ENCODE measurements around the gene TBC1D22A. TPM values are rescaled to one million over a fixed set of nuclear protein-coding genes. Genes with fewer than 3 reads are reported as not detected.

The TBC1D22A gene
- total and polyA plus RNA-seq, 8 donors: 13.3 to 53.1 (median 21.5) TPM

- TF ChIP-seq POLR2AphosphoS5 (IDR thresholded peaks at IDR 0.05) (no peak), POLR2A (IDR thresholded peaks at IDR 0.05) (no peak), CTCF (IDR thresholded peaks at IDR 0.05) (no peak), EP300 (IDR thresholded peaks at IDR 0.05) (no peak)
- 91 to 97% (median 95%) methylated on average over 23 to 32 of the region's 32 CpGs for WGBS, 5 donors
- Histone ChIP-seq H3K36me3 (peaks cover 0 to 22% (median 15%) of the 10 kb centered on the region in 4 donors), H3K4me3 (no peak overlapping the region), H3K27ac (no peak overlapping the region), H3K4me1 (no peaks in the 10 kb centered on the region), H3K27me3 (no peaks in the 10 kb centered on the region), H3K9me3 (peaks cover 0 to 8% (median 0%) of the 10 kb centered on the region in 4 donors)
- intact Hi-C loops (cut with DNase I; ENCODE audit: low total_unique reads): no loop called here
- DNase-seq: peak in 1 of 2 donors; percentile 21
These were observed 255.8 kb downstream of the TBC1D22A start for GRCh38 chr22:47018010-47018910.

- peak; percentile 23 to 67 for DNase-seq
- Histone ChIP-seq H3K27ac (no peak overlapping the region), H3K36me3 (peaks cover 0 to 29% (median 24%) of the 10 kb centered on the region in 4 donors), H3K27me3 (no peaks in the 10 kb centered on the region), H3K4me1 (no peaks in the 10 kb centered on the region), H3K4me3 (no peak overlapping the region), H3K9me3 (peaks cover 0 to 8% (median 0%) of the 10 kb centered on the region in 4 donors)
- no peak for TF ChIP-seq POLR2AphosphoS5 (IDR thresholded peaks at IDR 0.05)
- TF ChIP-seq CTCF (IDR thresholded peaks at IDR 0.05): no peak
- no peak for TF ChIP-seq POLR2A (IDR thresholded peaks at IDR 0.05)
- TF ChIP-seq EP300 (IDR thresholded peaks at IDR 0.05): no peak
- 87 to 94% (median 91%) methylated on average over 19 to 22 of the region's 22 CpGs for WGBS, 5 donors
- intact Hi-C loops (cut with DNase I; ENCODE audit: low total_unique reads): no loop called here
These were observed 256.8 kb downstream of the TBC1D22A start for GRCh38 chr22:47019012-47019790.

- TF ChIP-seq EP300 (IDR thresholded peaks at IDR 0.05) (no peak), CTCF (IDR thresholded peaks at IDR 0.05) (no peak), POLR2AphosphoS5 (IDR thresholded peaks at IDR 0.05) (no peak), POLR2A (IDR thresholded peaks at IDR 0.05) (no peak)
- Histone ChIP-seq H3K27me3 (no peaks in the 10 kb centered on the region), H3K27ac (no peak overlapping the region), H3K36me3 (peaks cover 0 to 26% (median 22%) of the 10 kb centered on the region in 4 donors), H3K4me3 (no peak overlapping the region), H3K9me3 (peaks cover 0 to 8% (median 0%) of the 10 kb centered on the region in 4 donors), H3K4me1 (no peaks in the 10 kb centered on the region)
- intact Hi-C loops (cut with DNase I; ENCODE audit: low total_unique reads): no loop called here
- no peak for DNase-seq
- WGBS, 5 donors: 93 to 97% (median 96%) methylated on average over 7 of the region's 7 CpGs
These were observed 257.7 kb downstream of the TBC1D22A start for GRCh38 chr22:47020166-47020565.

GRCh38 chr22:47021371-47022074, 259.1 kb downstream of the TBC1D22A start:
- TF ChIP-seq POLR2A (IDR thresholded peaks at IDR 0.05): no peak
- no peak for TF ChIP-seq EP300 (IDR thresholded peaks at IDR 0.05)
- no peak for TF ChIP-seq CTCF (IDR thresholded peaks at IDR 0.05)
- TF ChIP-seq POLR2AphosphoS5 (IDR thresholded peaks at IDR 0.05): no peak
- Histone ChIP-seq H3K27ac (no peak overlapping the region), H3K9me3 (peaks cover 0 to 8% (median 0%) of the 10 kb centered on the region in 4 donors), H3K4me1 (no peaks in the 10 kb centered on the region), H3K27me3 (no peaks in the 10 kb centered on the region), H3K4me3 (no peak overlapping the region), H3K36me3 (peaks cover 0 to 16% (median 10%) of the 10 kb centered on the region in 4 donors)
- peak in 1 of 2 donors; percentile 7 for DNase-seq
- 86 to 94% (median 94%) methylated on average over 7 of the region's 7 CpGs for WGBS, 5 donors
- intact Hi-C loops (cut with DNase I; ENCODE audit: low total_unique reads): no loop called here
